ENCODE results near the gene SLC22A23.
A peak's percentile ranks its signal among the peaks of the same experiment; 100 is the strongest.

SLC22A23 gene

GRCh38 chr6:3337521-3338350, 119.1 kb downstream of the SLC22A23 start:
- Histone ChIP-seq H3K9me3 (ENCODE audit: low read depth, low read length) (no peaks in the 10 kb centered on the region), H3K27ac (peak overlapping the region; percentile 75; the same call in 1 of the 2 replicates), H3K9ac (ENCODE audit: insufficient read length) (no peak overlapping the region), H3K4me3 (0 out of 2 replicates have a peak overlapping the region, but pooled peaks have one; percentile 2), H3K36me3 (ENCODE audit: insufficient read depth, low read length) (no peaks in the 10 kb centered on the region)
- no peak for DNase-seq (ENCODE audit: low read depth, low spot score)
- TF ChIP-seq EZH2 (IDR thresholded peaks at IDR 0.05) (no peak), POLR2AphosphoS5 (IDR thresholded peaks at IDR 0.05; ENCODE audit: borderline replicate concordance, low read depth, low read length) (no peak), FOXP2 (optimal IDR thresholded peaks at IDR 0.05; ENCODE audit: control extremely low read depth, extremely low read length, insufficient read depth) (no peak)

DNA sequence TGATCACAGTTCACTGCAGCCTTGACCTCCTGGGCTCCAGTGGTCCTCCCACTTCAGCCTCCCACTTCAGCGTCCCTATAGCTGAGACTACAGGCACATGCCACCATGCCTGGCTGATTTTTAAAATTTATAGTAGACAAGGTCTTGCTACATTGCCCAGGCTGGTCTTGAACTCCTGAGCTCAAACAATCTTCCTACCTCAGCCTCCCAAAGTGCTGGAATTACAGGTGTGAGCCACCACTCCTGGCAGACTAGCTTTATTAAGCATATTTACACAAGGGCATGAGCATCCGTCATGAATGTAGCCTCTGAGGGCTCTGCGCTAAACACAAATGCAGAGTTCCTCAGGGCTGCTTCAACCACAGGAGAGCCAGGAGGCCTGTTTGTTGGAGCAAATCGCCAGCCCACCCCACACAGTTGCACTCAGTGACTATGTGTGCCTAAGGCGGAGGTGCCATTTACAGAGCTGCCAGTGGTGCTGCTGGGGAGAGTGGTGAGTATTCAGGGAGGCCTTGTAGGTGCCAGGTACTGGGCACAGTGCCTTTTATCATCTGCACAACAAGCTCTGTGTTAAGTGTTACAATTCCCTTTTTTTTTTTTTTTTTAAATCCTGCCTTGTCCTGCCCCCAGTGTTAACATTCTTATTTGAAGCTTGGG, 119.9 kb downstream of the SLC22A23 start:
- no peak overlapping the region for H3K4me3 ChIP-seq
- H3K9me3 ChIP-seq (ENCODE audit: low read depth, low read length) = no peaks in the 10 kb centered on the region
- TF ChIP-seq FOXP2 (optimal IDR thresholded peaks at IDR 0.05; ENCODE audit: control extremely low read depth, extremely low read length, insufficient read depth) = no peak
- no peak for TF ChIP-seq EZH2 (IDR thresholded peaks at IDR 0.05)
- no peak for TF ChIP-seq POLR2AphosphoS5 (IDR thresholded peaks at IDR 0.05; ENCODE audit: borderline replicate concordance, low read depth, low read length)
- H3K9ac ChIP-seq (ENCODE audit: insufficient read length) = no peak overlapping the region
- no peaks in the 10 kb centered on the region for H3K36me3 ChIP-seq (ENCODE audit: insufficient read depth, low read length)
- H3K27ac ChIP-seq = peak overlapping the region; percentile 75; the same call in 1 of the 2 replicates
- DNase-seq (ENCODE audit: low read depth, low spot score) = no peak

- no peak overlapping the region for H3K9ac ChIP-seq (ENCODE audit: insufficient read length)
- H3K9me3 ChIP-seq (ENCODE audit: low read depth, low read length) = no peaks in the 10 kb centered on the region
- no peak overlapping the region for H3K4me3 ChIP-seq
- H3K27ac ChIP-seq = no peak overlapping the region
- no peaks in the 10 kb centered on the region for H3K36me3 ChIP-seq (ENCODE audit: insufficient read depth, low read length)
- no peak for TF ChIP-seq EZH2 (IDR thresholded peaks at IDR 0.05)
- TF ChIP-seq POLR2AphosphoS5 (IDR thresholded peaks at IDR 0.05; ENCODE audit: borderline replicate concordance, low read depth, low read length) = no peak
- no peak for TF ChIP-seq FOXP2 (optimal IDR thresholded peaks at IDR 0.05; ENCODE audit: control extremely low read depth, extremely low read length, insufficient read depth)
- DNase-seq (ENCODE audit: low read depth, low spot score) = no peak
Observed at GRCh38 chr6:3336066-3336786, 120.6 kb downstream of the SLC22A23 start.

DNA sequence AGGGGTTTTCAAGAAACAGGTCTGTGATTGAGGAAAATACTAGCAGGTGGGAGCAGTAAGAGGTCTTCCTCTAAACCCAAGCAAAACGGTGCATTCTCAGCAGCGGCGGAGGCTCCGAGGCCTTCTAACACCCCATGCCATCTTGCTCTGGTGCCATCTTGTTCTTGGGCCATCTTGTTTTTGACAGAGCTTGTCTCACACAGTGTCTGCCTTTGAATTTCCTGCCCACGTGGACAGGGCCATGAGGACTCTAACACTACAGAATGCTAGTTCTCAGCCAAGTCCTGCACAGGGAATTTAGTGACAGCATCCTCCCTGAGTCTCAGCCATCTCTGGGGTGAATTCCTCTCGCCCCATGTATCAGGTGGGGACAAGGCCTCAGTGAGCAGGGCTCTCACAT, 121.7 kb downstream of the SLC22A23 start:
- Histone ChIP-seq H3K9ac (ENCODE audit: insufficient read length) (no peak overlapping the region), H3K36me3 (ENCODE audit: insufficient read depth, low read length) (no peaks in the 10 kb centered on the region), H3K4me3 (no peak overlapping the region), H3K9me3 (ENCODE audit: low read depth, low read length) (no peaks in the 10 kb centered on the region), H3K27ac (no peak overlapping the region)
- no peak for DNase-seq (ENCODE audit: low read depth, low spot score)
- no peak for TF ChIP-seq POLR2AphosphoS5 (IDR thresholded peaks at IDR 0.05; ENCODE audit: borderline replicate concordance, low read depth, low read length)
- TF ChIP-seq EZH2 (IDR thresholded peaks at IDR 0.05) = no peak
- TF ChIP-seq FOXP2 (optimal IDR thresholded peaks at IDR 0.05; ENCODE audit: control extremely low read depth, extremely low read length, insufficient read depth) = no peak

DNA sequence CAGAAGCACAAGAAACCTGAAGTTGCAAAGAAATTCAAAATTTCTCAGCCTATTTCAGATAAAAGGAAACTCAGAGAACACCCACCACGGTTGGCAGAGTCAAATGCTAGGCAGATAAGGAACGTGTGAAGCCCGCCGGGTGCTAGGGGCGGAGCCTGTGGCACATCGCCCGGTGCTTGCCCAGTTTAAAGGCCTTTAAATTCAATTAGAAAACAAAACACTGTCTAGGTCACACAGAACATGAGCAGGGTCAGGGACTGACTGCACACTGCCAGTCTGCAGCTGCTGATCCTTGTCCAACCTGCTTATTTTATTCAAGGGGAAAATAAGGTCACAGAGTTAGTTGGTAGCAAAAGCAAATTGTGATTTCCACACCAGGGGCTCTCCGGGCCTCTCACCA, 122.3 kb downstream of the SLC22A23 start:
- H3K27ac ChIP-seq = no peak overlapping the region
- no peaks in the 10 kb centered on the region for H3K9me3 ChIP-seq (ENCODE audit: low read depth, low read length)
- no peak for TF ChIP-seq POLR2AphosphoS5 (IDR thresholded peaks at IDR 0.05; ENCODE audit: borderline replicate concordance, low read depth, low read length)
- no peak overlapping the region for H3K4me3 ChIP-seq
- no peaks in the 10 kb centered on the region for H3K36me3 ChIP-seq (ENCODE audit: insufficient read depth, low read length)
- no peak overlapping the region for H3K9ac ChIP-seq (ENCODE audit: insufficient read length)
- no peak for DNase-seq (ENCODE audit: low read depth, low spot score)

DNA sequence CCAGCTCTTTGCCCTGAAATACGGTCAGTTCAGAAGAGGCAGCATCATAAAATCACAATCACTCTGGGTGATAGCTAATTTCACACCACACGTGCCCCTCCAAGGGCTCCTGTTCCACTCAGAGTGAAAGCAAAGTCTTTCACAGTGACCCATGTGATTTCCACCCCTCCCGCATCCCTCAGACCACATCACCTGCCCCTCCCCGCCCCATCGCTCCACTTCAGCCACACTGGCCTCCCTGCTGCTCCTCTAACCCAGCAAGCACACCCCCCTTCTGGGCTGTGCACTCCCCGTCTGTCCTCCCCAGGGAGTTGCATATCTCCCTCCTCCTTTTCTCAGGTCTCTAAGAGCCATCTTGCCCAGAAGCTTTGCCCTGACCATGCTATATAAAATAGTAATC, 123.6 kb downstream of the SLC22A23 start:
- no peak overlapping the region for H3K4me3 ChIP-seq
- H3K9ac ChIP-seq (ENCODE audit: insufficient read length) = no peak overlapping the region
- no peaks in the 10 kb centered on the region for H3K9me3 ChIP-seq (ENCODE audit: low read depth, low read length)
- TF ChIP-seq EZH2 (IDR thresholded peaks at IDR 0.05) (no peak), FOXP2 (optimal IDR thresholded peaks at IDR 0.05; ENCODE audit: control extremely low read depth, extremely low read length, insufficient read depth) (no peak), POLR2AphosphoS5 (IDR thresholded peaks at IDR 0.05; ENCODE audit: borderline replicate concordance, low read depth, low read length) (no peak)
- no peak for DNase-seq (ENCODE audit: low read depth, low spot score)
- H3K27ac ChIP-seq = no peak overlapping the region
- H3K36me3 ChIP-seq (ENCODE audit: insufficient read depth, low read length) = no peaks in the 10 kb centered on the region

DNA sequence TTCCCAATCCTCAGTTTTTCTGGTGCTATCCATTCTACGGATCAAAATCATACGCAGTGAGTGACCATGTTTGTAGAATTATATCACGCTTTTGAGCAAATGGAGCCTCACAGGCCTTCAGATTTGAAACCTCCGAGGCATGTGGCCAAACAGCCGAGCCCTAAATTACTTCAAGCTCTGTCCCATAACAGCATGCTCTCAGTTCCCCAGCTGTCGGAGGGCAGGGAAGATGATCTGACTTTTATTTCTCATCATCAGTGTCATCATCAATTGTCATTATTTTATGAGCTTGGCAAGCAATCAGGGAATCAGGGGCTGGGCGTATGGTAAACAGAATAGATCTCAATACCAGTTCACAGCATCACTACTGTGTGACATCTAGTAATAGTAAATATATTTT, 124.9 kb downstream of the SLC22A23 start:
- Histone ChIP-seq H3K27ac (no peak overlapping the region), H3K9me3 (ENCODE audit: low read depth, low read length) (no peaks in the 10 kb centered on the region), H3K36me3 (ENCODE audit: insufficient read depth, low read length) (no peaks in the 10 kb centered on the region), H3K4me3 (no peak overlapping the region), H3K9ac (ENCODE audit: insufficient read length) (no peak overlapping the region)
- TF ChIP-seq FOXP2 (optimal IDR thresholded peaks at IDR 0.05; ENCODE audit: control extremely low read depth, extremely low read length, insufficient read depth) (no peak), POLR2AphosphoS5 (IDR thresholded peaks at IDR 0.05; ENCODE audit: borderline replicate concordance, low read depth, low read length) (no peak), EZH2 (IDR thresholded peaks at IDR 0.05) (no peak)
- no peak for DNase-seq (ENCODE audit: low read depth, low spot score)

DNA sequence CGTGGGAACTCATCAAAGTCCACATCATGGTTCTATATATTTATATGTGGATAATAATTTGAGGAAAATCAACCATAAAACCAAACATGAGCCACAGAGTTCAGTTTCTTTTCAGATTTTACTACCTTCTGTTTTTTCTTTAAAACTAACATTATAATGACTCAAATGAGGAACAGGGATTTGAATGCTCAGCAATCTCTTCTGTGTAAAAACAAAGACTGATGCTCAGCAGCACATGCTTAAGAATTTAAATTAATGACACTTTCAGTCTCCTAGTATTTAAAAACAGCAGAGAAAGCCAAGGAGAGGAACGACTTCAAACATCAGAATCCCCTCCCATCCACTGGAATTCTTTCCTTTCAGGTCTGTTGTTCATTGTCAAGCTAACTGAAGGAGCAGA, 125.4 kb downstream of the SLC22A23 start:
- DNase-seq (ENCODE audit: low read depth, low spot score) = no peak
- Histone ChIP-seq H3K9me3 (ENCODE audit: low read depth, low read length) (no peaks in the 10 kb centered on the region), H3K27ac (no peak overlapping the region), H3K9ac (ENCODE audit: insufficient read length) (no peak overlapping the region), H3K4me3 (no peak overlapping the region), H3K36me3 (ENCODE audit: insufficient read depth, low read length) (no peaks in the 10 kb centered on the region)
- TF ChIP-seq POLR2AphosphoS5 (IDR thresholded peaks at IDR 0.05; ENCODE audit: borderline replicate concordance, low read depth, low read length) (no peak), EZH2 (IDR thresholded peaks at IDR 0.05) (no peak), FOXP2 (optimal IDR thresholded peaks at IDR 0.05; ENCODE audit: control extremely low read depth, extremely low read length, insufficient read depth) (no peak)

Data from SK-N-MC (cell line).